ENCODE data around the gene STAT5B.

DNA sequence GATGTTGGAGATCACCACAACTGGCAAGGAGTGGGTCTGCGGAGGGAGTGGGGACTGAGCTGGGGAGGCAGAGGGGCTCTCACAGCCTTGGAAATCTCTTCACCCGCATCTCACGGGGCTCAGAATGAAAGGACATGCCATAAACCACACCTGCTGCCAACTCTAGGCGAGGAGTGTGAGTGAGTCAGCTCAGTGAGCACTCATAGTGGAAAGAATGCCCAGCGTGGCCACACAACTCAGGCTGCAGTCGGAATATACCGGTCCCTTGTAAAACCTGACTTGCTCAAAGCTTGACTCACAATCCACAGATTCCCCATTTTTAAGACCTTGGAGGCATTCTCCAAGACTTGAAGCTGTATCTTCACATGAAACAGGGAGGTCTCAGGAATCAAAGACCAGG lies 48.8 kb upstream of the STAT5B start:
- no peak for TF ChIP-seq SIRT6 (IDR thresholded peaks at IDR 0.05; ENCODE audit: low read length)
- TF ChIP-seq CHD1 (IDR thresholded peaks at IDR 0.05; ENCODE audit: low read depth, low read length) = no peak

Data from H1 (cell line).